HG03565 (cell line): ENCODE results near the gene DOK6.
"Not testable (repeated sequence)": the region's sequence is repeated elsewhere in the genome, so short reads cannot be mapped to it uniquely, and the experiment has no call there.

Experiments
- ATAC-seq: cut with Tn5 transposase; IDR thresholded peaks from one replicate; pipeline ENCODE4 v1.9.1; 2021; ENCODE audit warnings: mild to moderate bottlenecking, moderate library complexity; ENCODE audit not compliant: unreplicated experiment

The DOK6 gene

GRCh38 chr18:69790649-69791048, 390.0 kb downstream of the DOK6 start:
- no peak for ATAC-seq

GRCh38 chr18:69795791-69796190, 395.1 kb downstream of the DOK6 start:
- no peak for ATAC-seq

- ATAC-seq: no peak
Observed at GRCh38 chr18:69804776-69805501, 404.3 kb downstream of the DOK6 start.

DNA sequence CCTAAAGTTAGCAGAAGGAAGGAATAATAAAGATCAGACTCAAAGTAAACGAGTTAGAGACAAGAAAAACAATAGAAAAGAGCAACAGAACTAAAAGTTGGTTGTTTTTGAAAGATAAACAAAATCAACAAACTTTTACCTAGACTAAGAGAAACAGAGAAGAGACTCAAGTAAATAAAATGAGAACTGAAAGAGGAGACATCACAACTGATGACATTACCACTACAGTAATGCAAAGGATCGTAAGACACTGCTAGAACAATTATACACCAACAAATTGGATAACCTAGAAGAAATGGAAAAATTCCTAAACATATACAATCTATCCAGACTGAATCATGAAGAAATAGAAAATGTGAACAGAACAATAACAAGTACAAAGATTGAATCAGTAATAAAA, 407.7 kb downstream of the DOK6 start:
- no peak for ATAC-seq

- no peak for ATAC-seq
Observed at GRCh38 chr18:69813559-69813958, 412.9 kb downstream of the DOK6 start.

GRCh38 chr18:69814861-69815385, 414.2 kb downstream of the DOK6 start:
- no peak for ATAC-seq

DNA sequence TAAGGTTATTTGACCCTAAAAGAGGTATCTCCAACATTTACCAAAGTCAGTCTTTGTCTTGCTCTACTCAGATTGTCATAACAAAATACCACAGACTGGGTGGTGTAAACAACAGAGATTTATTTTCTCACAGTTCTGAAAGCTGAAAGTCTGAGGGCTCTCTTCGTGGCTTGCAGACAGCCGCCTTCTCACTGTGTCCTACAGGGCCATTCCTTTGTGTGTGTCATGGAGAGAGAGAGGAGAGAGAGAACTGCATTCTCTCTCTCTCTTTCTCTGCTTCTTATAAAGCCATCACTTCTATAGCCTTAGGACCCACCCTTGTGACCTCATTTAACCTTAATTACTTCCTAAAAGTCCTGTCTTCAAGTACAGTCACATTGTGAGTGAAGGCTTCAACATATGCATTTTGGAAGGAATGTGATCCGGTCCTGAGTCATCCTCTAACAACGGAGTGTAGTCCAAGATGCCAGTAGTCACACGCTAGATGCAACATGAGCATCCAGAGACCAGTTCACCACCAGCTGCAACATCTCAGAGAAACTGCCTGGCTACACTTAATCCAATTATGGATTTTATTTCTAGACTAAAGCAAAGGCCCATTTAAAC, 416.8 kb downstream of the DOK6 start:
- no peak for ATAC-seq

DNA sequence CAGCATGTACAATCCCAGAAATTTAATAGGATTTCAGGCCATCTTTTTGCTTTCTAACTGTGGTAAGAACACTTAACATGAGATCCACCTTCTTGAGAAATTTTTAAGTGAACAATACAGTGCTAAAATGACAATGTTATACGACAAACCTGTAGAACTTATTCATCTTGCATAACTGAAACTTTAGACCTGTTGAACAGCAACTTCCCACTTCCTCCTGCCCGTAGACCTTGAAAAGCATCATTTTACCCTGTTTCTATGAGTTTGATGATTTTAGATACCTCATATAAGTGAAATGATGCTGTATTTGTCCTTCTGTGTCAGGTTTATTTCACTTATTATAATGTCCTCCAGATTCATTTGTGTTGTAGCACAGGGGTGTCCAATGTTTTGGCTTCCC, 418.8 kb downstream of the DOK6 start:
- ATAC-seq: no peak

DNA sequence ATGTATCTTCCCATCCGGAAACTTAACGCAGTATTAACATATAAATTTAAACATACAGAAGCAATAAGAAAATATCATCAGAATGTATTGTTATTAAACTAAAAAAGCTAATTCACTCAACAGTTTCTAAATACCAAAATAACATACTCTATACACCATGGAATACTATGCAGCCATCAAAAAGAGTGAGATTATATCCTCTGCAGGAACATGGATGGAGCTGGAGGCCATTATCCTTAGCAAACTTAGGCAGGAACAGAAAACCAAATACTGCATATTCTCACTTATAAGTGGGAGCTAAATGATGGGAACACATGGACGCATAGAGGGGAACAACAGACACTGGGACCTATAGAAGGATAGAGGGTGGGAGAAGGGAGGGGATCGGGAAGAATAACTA, 419.9 kb downstream of the DOK6 start:
- ATAC-seq: no peak

- no peak for ATAC-seq
Observed at GRCh38 chr18:69830189-69830588, 429.5 kb downstream of the DOK6 start.

DNA sequence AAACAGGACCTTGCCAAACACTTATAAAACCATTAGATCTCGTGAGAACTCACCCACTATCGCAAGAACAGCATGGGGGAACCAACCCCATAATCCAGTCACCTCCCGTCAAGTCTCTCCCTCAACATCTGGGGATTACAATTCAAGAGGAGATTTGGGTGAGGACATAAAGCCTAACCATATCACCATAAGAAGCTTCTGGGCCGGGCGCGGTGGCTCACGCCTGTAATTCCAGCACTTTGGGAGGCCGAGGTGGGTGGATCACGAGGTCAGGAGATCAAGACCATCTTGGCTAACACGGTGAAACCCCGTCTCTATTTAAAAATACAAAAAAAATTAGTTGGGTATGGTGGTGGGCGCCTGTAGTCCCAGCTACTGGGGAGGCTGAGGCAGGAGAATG, 434.3 kb downstream of the DOK6 start:
- not testable (repeated sequence) for ATAC-seq

GRCh38 chr18:69838003-69838402, 437.3 kb downstream of the DOK6 start:
- no peak for ATAC-seq

DNA sequence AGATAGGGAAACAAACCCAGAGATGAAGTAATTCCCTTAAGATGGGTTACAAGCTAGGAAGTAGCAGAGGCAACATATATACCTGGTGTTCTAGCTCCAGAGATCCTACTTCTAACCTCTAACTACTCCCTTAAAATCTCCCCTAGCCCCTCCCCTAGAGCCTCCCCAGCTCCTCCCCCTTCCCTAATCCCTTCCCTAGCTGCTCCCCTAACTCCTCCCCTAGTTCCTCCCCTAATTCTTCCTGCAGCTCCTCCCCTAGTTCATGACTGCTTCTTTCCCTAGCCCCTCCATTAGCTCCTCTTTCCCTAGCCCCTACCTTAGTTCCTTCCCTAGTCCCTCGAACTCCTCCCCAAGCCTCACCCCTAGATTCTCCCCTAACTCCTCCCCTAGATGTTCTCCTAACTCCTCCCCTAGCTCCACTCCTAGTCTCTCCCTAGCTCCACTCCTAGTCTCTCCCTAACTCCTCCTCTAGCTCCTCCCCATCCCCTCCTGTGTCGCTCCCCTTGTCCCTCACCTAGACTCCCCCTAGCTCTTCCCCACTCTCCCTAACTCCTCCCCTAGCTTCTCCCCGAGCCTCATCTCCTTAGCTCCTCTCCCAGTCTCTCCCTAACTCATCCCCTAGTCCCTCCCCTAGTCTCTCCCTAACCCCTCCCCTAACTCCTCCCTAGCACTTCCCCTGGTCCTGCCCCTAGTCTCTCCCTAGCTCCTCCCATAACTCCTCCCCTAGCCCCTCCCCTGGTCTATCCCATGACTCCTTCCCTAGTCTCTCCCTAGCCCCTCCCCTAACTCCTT, 438.1 kb downstream of the DOK6 start:
- ATAC-seq: no peak

GRCh38 chr18:69839497-69839896, 438.8 kb downstream of the DOK6 start:
- no peak for ATAC-seq

DNA sequence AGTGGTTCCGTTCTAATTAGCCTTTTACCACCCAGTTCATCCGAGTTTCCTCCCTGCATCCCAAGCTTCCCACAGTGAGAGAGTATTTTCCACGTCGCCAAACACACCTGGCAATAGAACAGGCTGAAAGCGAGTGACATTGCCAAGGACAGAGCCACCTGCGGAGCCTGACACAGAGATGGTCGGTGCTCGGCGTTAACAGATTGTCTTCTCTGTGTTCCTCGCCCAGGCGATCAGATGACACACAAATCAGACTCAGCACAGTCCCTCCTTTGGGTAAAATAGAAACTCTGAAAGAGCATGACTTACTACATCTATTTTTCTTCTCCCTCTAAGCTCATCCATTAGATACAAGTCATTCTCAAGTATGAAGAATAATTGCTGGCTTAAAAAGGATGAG, 439.3 kb downstream of the DOK6 start:
- no peak for ATAC-seq

GRCh38 chr18:69840445-69840844, 439.8 kb downstream of the DOK6 start:
- no peak for ATAC-seq

DNA sequence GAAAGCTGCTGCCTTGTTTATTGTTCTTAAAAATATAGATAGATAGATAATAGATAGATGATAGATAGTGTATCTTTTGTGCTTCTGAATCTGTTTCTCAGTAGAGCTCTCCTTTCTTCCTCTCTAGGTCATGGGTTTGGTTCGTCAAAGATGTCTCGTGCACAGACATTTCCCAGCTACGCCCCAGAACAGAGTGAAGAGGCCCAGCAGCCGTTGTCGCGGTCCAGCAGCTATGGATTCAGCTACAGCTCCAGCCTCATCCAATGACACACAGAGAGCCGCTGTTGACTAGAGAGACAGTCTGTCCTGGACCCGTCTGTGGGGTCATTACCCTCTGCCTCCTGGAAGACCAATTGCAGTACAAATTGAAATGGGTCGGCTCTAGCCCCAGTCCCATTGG, 440.4 kb downstream of the DOK6 start:
- ATAC-seq: no peak

GRCh38 chr18:69843015-69843414, 442.3 kb downstream of the DOK6 start:
- ATAC-seq: no peak

DNA sequence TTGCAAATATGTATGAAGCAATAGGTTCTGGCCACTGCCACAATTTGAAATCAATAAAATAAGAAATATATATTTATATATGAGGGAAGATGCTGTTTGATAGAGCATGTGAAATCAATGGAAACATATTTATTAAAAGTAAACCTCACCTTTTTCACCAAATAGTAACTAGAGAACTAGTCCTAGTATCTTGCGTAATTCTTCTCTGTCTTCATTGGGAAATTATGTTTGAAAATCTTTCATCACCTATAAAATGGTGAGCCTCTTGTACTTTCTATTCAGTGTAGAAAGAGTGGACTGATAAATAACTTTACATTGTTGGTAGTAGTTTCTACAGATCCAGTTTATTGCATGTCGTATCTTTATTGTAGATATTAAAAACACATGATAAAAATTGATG, 444.0 kb downstream of the DOK6 start:
- ATAC-seq: no peak

GRCh38 chr18:69845593-69846506, 445.2 kb downstream of the DOK6 start:
- no peak for ATAC-seq

GRCh38 chr18:69853051-69853450, 452.4 kb downstream of the DOK6 start:
- no peak for ATAC-seq
